GM21825 (cell line): ENCODE measurements around the gene RAP2B.

Experiments used
- ATAC-seq: cut with Tn5 transposase; IDR thresholded peaks from one replicate; pipeline ENCODE4 v1.9.1; 2021; ENCODE audit warnings: mild to moderate bottlenecking, moderate library complexity; ENCODE audit not compliant: unreplicated experiment

RAP2B gene

DNA sequence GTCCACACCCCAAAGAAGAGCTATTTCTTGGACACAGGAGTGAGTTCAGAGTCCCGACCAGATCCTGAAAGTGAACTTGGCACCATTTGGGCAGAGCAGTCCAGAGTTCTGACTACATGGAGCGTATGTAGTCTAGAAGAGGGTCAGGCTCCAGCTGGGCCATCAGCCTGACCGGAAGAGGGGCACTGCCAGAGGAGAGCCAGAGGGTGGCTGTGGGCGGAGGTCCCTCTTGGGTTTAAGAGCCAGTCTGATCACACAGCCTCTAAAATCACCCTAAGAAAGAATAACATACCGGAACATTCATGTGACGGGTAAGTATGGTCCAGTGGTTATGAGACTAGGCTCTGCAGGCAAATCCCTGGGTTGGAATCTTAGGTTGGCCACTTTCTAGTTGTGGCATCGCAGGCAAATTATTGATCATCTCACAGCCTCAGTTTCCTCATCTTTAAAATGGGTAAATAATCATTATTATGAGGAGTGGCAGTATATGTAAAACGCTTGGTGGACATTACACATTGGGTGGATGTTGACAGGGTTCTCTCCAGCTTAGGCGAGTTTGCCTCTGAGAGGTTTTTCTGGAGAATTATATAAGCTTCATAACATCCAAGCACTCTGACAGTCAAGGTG is 2.1 kb upstream of the RAP2B start:
- no peak for ATAC-seq

DNA sequence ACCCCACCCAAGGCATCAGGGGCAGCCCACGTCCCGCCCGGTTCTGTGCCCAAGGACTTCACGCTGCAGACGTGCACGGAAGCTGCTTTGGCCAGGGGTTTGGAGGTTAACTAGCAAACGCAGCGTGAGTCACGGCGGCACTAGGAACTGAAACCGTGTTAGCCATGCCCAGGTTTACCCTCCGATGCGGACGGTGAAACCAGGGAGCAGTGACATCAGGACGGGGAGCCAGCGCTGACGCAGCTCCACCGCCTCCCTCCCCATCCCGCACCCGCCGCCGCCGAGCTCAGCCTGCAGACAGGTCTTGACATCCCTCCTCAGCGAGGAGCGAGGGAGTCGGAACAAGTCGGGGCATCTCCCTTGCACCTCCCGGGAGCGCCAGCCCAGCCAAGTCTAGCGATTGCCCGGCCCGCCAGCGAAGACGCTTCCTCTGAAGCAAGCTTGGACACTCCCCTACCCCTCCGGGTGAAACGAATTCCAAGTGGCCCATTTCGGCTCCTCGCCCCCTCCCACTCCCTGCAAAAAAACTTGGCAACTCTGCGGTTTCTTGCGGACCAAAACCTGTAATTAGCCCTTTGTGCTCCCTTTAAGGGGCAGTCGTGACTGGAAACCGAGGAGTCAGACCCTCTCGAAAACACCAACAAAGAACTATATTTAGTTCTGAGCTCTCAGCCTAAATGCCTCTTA is 1.4 kb upstream of the RAP2B start:
- ATAC-seq = peak; percentile 34

DNA sequence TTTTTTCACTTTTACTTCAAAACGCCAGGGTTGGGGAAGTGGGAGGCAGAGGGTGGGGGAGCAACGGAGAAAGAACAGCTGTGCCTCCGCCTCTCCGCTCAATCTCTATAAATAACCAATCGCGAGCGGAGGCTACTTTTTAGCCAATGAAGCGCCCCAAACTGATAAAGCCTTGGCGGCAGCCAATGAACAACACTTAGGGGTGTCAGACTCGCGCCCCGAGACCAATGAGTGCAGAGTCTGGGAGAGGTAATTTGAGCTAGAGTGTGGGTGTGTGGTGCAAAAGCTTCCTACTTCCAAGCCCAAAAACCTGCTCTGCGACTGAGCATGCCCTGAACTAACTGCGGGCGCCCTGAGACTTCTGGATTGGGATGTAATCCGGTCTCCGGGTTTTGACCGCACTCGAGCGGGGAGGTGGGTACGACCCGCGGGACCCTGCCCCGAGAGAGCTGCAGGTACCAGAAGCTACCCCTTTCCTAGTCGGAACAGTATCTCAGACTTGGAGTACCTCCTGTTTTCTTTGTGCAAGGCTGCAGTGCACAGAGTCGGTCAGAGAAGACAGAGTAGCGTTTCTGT is 800 bp upstream of the RAP2B start:
- ATAC-seq = peak; percentile 77

DNA sequence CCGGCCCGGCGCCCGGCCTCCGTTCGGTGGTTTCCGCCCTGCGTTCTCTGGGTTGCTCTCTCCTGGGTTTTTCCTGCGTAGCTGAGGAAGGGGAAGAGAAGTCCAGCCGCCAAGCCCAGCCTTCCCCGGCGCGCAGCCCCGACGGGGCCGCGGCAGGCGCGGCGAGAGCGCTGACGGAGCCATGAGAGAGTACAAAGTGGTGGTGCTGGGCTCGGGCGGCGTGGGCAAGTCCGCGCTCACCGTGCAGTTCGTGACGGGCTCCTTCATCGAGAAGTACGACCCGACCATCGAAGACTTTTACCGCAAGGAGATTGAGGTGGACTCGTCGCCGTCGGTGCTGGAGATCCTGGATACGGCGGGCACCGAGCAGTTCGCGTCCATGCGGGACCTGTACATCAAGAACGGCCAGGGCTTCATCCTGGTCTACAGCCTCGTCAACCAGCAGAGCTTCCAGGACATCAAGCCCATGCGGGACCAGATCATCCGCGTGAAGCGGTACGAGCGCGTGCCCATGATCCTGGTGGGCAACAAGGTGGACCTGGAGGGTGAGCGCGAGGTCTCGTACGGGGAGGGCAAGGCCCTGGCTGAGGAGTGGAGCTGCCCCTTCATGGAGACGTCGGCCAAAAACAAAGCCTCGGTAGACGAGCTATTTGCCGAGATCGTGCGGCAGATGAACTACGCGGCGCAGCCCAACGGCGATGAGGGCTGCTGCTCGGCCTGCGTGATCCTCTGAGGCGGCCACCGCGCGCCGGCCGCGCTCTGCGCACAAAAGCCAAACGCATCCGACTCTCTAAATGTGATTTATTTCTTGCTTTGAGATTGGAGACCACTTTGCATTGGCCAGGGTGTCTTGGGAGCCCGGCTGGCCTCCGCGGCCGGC is 727 bp downstream of the RAP2B start:
- ATAC-seq = peak; percentile 5

DNA sequence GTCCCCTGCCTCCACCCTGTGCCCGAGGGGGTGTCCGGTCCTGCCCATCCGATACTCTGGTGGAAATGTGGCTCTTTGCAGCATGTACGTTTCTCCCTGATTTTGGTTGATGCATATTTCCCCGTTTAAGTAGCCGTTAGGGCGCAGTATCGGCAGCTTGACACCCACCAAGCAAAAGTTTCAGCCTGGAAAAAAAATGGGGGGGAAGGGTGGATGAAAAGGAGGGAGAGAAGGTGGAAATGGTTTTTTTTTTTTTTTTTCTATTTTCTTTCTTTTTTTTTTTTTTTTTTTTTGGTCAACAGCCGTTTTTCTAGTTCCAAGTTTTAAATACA is 1.3 kb downstream of the RAP2B start:
- ATAC-seq = no peak

DNA sequence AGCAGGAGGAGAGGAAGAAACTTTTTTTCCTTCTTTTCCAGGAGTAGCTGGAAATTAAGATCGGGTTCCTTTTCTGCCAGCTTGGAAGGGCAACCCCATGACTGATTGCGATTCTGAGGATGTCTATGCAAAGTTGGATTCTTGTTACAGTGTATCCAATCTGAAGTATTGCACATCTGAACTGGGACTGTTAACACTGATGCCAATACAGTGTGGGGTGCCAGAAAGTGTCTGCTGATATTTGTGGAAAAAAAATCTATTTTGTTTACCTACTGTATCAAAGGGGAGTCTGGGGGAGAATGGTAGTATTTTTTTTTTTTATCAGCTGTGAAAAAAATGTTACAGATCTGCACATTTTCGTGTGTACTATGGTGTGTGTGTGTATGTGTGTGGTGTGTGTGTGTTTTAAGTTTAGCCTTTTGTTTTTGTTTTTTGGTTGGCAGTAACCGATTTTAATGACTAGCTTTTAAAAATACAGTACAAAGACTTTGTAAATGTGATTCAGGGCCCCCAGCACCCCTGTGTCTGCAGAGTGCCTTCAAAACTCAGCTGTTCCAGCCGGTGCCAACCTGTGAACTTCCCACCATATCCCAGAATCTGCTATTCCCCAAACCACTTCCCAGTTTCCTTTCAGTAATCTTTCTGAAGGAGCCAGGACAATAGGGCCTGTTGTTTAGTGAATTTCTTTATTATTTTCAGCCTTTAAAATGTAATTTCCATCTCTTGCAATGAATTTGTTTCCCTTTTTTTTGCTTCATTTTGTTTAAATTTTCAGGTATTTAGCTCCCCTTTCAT is 1.9 kb downstream of the RAP2B start:
- no peak for ATAC-seq

DNA sequence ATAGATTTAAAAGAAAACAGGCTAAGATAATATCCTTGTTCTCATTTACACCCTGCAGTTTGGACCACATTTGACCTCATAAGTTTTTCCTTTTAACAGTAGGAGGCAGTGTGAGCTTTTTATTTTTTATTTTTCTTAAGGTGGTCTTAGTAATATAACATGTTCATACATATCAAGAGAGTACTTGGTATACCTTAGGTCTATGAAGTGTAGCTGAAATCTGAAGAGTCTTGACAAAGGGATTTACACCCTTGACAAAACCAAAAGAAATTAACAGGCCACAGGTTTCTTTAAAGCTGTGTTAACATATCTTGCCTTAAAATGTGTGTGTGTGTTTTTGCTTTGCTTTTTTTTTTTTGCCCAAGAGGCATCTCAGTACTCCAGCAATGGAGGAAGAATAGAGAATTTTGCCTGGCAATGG is 3.2 kb downstream of the RAP2B start:
- ATAC-seq = no peak

DNA sequence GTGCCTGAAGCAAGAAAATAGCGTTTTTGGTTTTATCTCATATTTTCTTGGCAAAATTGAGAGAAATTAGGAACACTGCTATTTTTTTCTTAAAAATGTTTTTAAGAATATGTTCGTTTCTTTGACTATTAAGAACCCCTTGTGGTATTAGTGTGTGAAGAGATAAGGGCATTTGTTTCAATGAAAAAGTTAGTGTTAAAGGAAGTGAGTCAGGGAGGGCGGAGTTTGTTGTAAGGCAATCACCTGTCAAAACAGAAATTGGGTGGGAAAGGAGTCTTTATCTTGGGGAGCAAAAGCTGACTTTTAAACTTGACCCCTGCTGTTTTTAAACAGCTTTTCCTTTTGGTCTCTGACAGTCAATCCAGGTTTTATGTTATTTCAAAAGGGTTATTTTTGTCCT is 4.2 kb downstream of the RAP2B start:
- no peak for ATAC-seq

DNA sequence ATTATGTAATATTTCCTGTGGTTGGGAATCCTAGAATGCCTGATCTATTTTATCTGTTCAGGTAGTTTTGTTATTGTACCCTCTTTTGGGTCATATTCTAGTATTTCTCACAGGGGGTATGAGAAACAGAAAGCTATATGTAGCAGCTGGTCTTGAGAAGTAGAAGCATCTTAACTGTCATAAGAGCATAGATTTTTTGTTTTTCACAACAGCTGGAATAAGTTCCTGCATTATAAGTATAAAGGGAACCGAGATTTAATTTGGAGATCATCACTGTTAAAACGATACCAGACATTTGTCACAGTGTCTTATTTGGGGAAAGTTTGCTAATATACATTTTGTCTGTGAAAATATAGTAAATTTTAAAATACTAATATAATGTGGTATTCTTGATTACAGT is 4.8 kb downstream of the RAP2B start:
- ATAC-seq = no peak

DNA sequence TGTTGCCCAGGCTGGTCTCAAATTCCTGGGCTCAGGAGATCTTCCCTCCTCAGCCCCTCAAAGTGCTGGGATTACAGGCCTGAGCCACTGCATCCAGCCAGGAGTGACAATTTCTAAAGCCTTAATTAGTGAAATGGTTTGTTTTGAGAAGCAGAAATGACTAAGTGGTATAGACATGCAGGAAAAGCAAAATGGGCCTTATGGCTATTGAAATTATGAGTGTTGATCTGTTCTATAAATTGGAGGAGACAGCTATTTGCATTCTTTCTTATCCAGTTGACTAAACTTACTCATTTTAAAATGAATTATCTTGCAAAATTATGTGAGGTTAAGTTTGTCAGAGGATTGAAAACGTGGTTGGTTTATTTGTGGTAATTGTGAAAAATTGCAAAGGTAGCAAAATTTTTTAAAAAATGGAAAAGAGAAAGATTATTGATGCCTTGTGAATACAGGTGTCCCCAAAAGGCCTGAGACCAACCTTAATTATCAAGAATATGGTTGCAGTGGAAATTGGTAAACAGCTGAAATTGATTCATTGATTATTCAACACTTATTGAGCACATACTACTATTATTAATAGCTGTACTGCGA is 7.9 kb downstream of the RAP2B start:
- ATAC-seq = no peak

DNA sequence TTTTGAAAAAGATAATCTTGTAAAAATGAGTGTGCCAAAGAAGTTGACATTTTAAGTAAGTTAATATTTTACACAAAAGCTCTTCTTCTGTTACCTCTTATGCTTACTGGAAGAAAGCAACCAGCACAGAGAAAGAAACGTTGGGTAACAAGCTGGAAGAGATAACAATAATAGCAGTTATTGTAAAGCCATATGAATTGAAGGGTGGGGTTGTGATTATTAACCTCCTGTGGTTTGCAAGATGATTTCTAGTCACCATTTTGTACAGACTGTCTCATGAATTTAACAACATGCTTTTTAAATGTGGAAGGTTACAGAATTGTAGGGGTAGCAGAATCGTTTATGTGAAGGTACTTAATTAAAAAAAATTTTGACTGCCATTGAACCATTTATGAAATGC is 9.2 kb downstream of the RAP2B start:
- ATAC-seq = no peak

DNA sequence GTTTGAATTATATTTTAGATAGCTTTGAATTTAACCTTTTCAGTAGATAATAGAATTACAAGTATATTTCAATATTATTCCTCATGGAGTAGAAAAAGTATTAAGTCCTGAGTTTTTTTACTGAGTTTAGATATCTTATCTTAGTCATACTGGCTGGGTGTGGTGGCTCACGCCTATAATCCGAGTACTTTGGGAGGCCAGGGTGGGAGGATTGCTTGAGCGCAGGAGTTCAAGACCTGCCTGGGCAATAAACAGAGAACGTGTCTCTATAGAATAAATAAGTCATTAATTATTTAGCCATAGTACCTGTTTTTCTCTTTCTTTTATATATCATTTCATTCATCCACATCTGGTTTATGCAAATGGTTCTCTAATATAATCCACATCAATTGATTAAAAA is 9.9 kb downstream of the RAP2B start:
- no peak for ATAC-seq

DNA sequence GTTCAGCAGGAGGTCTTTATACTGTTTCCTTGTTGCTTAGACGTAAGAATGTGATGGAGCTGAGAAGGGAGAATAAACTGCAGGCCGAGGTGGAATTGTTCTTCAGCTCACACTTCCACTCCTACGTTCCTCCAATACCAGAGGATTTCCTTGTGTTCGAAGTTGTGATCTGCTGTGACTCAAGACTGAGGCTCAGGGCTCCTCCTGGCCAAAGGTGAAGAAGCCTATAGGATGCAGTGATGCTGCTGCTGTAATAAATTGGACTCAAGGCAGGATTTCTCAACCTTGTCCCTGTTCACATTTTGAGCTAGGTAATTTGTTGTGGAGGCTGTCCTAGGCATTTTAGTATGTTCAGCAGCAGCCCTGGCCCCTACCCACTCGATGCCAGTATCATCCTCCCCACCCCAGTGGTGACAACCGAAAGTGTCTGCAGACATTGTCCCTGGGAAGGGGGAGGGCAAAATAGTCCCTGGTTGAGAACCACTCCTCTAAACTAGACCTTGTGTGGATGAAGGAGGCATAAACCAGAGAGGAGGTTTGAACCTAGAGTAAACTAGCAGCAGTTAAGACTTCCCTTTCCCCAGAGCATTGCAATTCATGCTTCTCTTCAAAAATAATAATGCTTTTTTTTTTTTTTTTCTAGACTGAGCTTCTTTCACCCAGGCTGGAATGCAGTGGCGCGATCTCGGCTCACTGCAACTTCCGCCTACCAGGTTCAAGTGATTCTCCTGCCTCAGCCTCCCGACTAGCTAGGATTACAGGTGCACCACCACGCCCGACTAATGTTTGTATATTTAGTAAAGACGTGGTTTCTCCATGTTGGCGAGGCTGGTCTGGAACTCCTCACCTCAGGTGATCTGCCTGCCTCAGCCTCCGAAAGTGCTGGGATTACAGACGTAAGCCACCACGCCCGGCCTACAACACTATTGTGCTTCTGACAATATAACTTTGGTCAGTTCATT is 11.1 kb downstream of the RAP2B start:
- ATAC-seq = no peak

DNA sequence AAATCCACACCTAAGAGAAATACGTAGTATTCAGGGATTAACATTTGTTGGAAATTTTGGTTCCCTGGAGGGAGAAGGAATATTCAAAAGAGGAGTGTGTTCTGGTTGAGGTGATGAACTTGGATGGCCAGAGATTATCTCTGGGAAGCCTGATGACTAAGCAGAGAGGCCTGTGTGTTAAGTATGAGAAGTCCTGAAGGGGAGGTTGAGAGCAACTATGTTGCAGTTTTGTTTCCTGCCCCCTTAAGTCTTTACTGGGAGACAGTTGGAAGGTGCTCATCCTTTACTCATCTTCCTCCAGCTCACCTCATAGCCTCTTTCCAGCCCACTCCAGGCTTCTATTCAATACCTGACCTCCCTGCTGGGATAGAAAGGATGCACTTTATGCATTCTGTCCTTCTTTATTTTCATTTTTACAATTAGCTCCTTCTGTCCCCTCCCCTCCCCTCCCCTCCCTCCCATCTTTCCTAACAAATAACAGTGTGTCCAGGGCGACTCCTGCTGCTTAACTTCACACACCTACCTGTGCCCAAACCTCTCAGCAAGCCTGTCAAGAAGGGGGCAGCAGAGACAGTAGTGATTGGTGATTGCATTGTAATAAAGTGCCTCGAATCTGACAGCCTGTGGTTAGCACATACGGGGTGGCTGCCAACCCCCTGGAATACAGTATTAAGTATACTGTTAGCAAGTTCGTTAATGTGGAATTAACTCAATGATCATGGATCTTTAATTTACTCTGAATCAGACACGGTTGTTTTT is 11.9 kb downstream of the RAP2B start:
- no peak for ATAC-seq

DNA sequence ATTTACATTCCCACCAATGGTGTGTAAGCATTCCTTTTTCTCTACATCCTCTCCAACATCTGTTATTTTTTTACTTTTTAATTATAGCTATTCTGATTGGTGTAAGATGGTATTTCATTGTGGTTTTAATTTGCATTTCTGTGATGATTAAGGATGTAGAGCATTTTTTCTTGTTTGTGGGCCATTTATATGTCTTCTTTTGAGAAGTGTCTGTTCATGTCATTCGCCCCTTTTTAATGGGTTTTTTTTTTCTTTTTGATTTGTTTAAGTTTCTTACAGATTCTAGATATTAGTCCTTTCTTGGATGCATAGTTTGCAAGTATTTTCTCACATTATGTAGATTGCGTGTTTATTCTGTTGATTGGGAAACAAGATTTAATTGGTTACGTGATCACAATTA is 14.2 kb downstream of the RAP2B start:
- ATAC-seq = no peak

DNA sequence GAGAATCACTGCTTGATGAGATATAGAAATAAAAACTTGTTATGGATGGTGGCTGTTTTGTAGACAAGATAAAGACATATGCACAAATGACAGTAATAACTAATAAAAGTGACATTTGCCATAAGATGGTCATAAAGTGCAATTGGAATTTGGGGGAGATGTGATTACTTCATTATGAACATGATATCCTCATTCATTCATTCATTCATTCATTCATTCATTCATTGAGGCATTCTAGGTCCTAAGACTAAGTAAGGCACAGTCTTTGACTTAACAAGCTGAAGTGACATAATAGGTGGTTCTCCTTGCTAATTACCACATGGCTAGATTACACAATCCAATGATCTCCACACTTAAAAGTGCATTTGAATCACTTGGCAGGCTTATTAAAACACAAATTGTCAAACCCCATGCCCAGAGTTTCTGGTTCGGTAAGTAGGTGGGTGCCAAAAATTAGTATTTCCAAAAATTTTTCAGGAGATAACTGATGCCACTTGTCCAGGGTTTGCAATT is 18.9 kb downstream of the RAP2B start:
- no peak for ATAC-seq

DNA sequence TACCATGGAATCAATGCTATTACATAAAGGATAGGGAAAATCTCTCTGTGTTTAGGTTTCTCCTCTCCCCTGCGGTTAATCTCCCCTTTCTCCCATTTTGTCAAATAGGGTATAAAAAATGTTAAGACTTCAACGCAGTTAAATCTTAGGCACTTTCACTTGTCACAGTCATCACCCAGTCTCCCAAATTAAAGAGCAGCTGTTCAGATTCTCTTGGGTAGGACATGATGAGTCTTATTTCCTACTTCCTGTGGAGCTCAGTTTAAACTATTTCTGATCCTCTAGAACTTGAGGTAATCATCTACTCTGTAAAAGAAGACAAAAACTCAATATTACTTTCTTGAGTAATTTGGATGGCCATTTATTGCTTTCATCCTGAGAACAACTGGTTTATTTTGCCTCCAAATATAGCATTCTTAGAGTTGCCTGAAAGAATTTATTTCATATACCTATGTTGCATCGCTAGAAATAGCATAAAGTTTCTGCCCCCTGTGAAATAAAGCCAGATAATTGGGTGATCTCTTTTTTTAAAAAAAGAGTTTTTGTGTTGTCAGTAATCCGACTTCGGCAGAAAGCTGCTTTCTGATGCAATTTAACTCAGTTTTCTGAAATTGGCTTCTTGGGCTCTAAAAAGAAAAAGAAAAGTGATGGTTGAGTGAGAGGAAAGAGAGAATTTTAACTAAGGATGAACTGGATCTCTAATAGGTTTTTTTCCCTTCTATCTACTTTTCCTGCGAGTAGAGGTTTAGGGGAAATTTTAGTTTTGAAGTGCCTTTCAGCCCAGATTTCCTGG is 20.7 kb downstream of the RAP2B start:
- no peak for ATAC-seq

DNA sequence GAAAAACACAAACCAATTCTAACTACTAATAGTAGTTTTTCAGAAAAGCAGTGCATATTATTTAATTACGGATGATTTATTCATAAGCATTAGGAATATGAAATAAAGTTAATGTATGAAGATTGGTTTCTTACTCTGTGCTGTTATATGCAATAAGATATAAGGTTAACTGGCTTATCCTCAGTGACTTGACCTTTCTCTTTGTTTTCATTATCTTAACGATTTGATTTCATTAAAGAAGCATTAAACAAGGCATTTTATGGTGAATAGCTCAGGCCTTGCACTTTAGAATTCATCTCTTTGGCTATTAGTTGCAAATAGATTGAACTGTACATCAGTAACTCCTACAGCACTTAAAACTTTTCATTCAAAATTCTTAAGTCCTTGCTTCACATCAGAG is 28.9 kb downstream of the RAP2B start:
- no peak for ATAC-seq
